ENCODE measurements around the gene EDN1.

DNA sequence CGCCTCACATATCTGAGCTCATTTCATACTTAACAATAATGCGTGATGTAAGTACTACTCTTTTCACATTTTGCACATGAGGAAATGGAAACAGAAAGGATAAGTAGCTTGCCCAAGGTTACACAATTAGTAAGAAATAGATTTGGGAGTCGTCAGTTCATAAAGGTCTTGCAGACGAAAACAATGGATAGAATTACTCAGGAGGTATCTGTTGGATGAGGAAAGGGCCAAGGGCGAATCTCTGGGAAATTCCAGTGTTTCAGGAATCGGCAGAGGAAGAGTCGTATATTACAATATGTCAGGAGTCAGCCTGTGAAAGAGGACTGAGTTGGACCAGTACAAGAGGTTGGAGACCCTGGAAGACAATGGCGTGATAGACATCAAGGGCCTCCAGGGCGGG, 12.8 kb upstream of the EDN1 start:
- TF ChIP-seq CTCF (IDR thresholded peaks at IDR 0.05): no peak
- no peak for TF ChIP-seq POLR2A (IDR thresholded peaks at IDR 0.05)

Measured in adrenal gland (tissue), 5 donors.